HG03139 (cell line): ENCODE data around the gene NMU.
"Not testable (repeated sequence)": the region's sequence is repeated elsewhere in the genome, so short reads cannot be mapped to it uniquely, and the experiment has no call there.

Experiments
- ATAC-seq: cut with Tn5 transposase; IDR thresholded peaks from one replicate; pipeline ENCODE4 v1.9.1; 2021; ENCODE audit not compliant: unreplicated experiment

NMU gene

GRCh38 chr4:55568905-55569504 is 67.1 kb downstream of the NMU start:
- ATAC-seq = no peak

GRCh38 chr4:55561889-55562288 is 74.2 kb downstream of the NMU start:
- ATAC-seq = peak; percentile 100

- no peak for ATAC-seq
Measured at GRCh38 chr4:55560096-55560495, 76.0 kb downstream of the NMU start.

- no peak for ATAC-seq
Measured at GRCh38 chr4:55554453-55555030, 81.6 kb downstream of the NMU start.

- ATAC-seq = no peak
Measured at GRCh38 chr4:55553441-55554201, 82.5 kb downstream of the NMU start.

GRCh38 chr4:55551964-55552363 is 84.1 kb downstream of the NMU start:
- ATAC-seq = not testable (repeated sequence)

GRCh38 chr4:55549888-55550287 is 86.2 kb downstream of the NMU start:
- ATAC-seq = no peak

GRCh38 chr4:55547918-55548317 is 88.2 kb downstream of the NMU start:
- no peak for ATAC-seq

- no peak for ATAC-seq
Measured at GRCh38 chr4:55547466-55547770, 88.7 kb downstream of the NMU start.

GRCh38 chr4:55546756-55547465 is 89.2 kb downstream of the NMU start, which contains the start of gene CLOCK:
TSS of gene CLOCK (minus strand) at chr4:55546909. CDS start at chr4:55482785, 64,124 bp downstream.
- ATAC-seq = peak; percentile 72

GRCh38 chr4:55546506-55546755 is 89.7 kb downstream of the NMU start:
- ATAC-seq = peak; percentile 40

GRCh38 chr4:55545641-55546505 is 90.2 kb downstream of the NMU start:
- peak; percentile 32 for ATAC-seq
